ENCODE measurements around the gene PNMA3. TPM values are rescaled to one million over a fixed set of nuclear protein-coding genes. Genes with fewer than 3 reads are reported as not detected.

The PNMA3 gene
- total and polyA plus RNA-seq, 2 experiments from 2014 or later: 2.5 to 8.5 TPM

DNA sequence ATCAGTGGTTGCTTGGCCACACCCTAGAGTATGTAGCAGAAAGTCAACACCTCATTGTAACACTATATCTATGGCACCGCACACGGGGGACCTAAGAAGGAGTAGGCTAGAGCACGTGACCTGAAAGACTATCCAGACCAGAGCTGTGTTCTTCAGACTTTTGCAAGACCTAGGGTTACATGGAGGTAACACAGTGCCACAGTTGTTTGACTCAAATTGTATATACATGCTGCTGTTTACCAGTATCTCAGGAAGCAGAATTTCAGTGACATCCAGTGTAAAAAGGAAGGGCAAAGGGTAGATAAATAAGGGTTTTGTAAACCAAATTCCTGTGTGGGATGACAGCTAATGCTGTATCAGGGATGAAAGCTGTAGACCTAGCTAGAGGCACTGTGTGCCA is 46.1 kb downstream of the PNMA3 start:
- peaks cover 3% of the 10 kb centered on the region; the same call in 2 of the 3 replicates for H3K9me3 Mint-ChIP-seq
- Histone ChIP-seq H3K27ac (ENCODE audit: low read depth) (no peak overlapping the region), H3K9me2 (ENCODE audit: insufficient read depth) (no peaks in the 10 kb centered on the region), H3K27me3 (ENCODE audit: insufficient read depth) (no peaks in the 10 kb centered on the region), H3K4me2 (no peak overlapping the region), H2AFZ (no peak overlapping the region), H3K36me3 (ENCODE audit: insufficient read depth) (no peaks in the 10 kb centered on the region), H3K4me1 (ENCODE audit: insufficient read depth) (no peaks in the 10 kb centered on the region), H3K4me3 (no peak overlapping the region), H3K79me2 (replicated peaks; ENCODE audit: insufficient read depth) (no peaks in the 10 kb centered on the region), H4K20me1 (replicated peaks; ENCODE audit: insufficient read depth) (no peaks in the 10 kb centered on the region), H3F3A (replicated peaks; ENCODE audit: low read depth) (no peaks in the 10 kb centered on the region)
- DNase-seq (ENCODE audit: low spot score) (no peak), ATAC-seq (no peak)
- H3K27me3 Mint-ChIP-seq (ENCODE audit: insufficient read depth, low read depth, poor library complexity): peaks cover 8% of the 10 kb centered on the region
- no peaks in the 10 kb centered on the region for H3K4me1 Mint-ChIP-seq
- H3K36me3 Mint-ChIP-seq (ENCODE audit: low read depth): no peaks in the 10 kb centered on the region
- no peak overlapping the region for H3K27ac Mint-ChIP-seq
- H3K4me3 Mint-ChIP-seq: no peak overlapping the region
- TF ChIP-seq EZH2phosphoT487 (IDR thresholded peaks at IDR 0.05; ENCODE audit: unreplicated experiment): no peak
- TF ChIP-seq, protein P1, sequence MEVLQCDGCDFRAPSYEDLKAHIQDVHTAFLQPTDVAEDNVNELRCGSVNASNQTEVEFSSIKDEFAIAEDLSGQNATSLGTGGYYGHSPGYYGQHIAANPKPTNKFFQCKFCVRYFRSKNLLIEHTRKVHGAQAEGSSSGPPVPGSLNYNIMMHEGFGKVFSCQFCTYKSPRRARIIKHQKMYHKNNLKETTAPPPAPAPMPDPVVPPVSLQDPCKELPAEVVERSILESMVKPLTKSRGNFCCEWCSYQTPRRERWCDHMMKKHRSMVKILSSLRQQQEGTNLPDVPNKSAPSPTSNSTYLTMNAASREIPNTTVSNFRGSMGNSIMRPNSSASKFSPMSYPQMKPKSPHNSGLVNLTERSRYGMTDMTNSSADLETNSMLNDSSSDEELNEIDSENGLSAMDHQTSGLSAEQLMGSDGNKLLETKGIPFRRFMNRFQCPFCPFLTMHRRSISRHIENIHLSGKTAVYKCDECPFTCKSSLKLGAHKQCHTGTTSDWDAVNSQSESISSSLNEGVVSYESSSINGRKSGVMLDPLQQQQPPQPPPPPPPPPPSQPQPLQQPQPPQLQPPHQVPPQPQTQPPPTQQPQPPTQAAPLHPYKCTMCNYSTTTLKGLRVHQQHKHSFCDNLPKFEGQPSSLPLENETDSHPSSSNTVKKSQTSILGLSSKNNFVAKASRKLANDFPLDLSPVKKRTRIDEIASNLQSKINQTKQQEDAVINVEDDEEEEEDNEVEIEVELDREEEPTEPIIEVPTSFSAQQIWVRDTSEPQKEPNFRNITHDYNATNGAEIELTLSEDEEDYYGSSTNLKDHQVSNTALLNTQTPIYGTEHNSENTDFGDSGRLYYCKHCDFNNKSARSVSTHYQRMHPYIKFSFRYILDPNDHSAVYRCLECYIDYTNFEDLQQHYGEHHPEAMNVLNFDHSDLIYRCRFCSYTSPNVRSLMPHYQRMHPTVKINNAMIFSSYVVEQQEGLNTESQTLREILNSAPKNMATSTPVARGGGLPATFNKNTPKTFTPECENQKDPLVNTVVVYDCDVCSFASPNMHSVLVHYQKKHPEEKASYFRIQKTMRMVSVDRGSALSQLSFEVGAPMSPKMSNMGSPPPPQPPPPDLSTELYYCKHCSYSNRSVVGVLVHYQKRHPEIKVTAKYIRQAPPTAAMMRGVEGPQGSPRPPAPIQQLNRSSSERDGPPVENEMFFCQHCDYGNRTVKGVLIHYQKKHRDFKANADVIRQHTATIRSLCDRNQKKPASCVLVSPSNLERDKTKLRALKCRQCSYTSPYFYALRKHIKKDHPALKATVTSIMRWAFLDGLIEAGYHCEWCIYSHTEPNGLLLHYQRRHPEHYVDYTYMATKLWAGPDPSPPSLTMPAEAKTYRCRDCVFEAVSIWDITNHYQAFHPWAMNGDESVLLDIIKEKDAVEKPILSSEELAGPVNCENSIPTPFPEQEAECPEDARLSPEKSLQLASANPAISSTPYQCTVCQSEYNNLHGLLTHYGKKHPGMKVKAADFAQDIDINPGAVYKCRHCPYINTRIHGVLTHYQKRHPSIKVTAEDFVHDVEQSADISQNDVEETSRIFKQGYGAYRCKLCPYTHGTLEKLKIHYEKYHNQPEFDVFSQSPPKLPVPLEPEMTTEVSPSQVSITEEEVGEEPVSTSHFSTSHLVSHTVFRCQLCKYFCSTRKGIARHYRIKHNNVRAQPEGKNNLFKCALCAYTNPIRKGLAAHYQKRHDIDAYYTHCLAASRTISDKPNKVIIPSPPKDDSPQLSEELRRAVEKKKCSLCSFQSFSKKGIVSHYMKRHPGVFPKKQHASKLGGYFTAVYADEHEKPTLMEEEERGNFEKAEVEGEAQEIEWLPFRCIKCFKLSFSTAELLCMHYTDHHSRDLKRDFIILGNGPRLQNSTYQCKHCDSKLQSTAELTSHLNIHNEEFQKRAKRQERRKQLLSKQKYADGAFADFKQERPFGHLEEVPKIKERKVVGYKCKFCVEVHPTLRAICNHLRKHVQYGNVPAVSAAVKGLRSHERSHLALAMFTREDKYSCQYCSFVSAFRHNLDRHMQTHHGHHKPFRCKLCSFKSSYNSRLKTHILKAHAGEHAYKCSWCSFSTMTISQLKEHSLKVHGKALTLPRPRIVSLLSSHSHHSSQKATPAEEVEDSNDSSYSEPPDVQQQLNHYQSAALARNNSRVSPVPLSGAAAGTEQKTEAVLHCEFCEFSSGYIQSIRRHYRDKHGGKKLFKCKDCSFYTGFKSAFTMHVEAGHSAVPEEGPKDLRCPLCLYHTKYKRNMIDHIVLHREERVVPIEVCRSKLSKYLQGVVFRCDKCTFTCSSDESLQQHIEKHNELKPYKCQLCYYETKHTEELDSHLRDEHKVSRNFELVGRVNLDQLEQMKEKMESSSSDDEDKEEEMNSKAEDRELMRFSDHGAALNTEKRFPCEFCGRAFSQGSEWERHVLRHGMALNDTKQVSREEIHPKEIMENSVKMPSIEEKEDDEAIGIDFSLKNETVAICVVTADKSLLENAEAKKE (CRISPR knock-in tag; IDR thresholded peaks at IDR 0.05): no peak
- no peak for TF ChIP-seq CREB1 (CRISPR knock-in tag; IDR thresholded peaks at IDR 0.05; ENCODE audit: low read depth)
- TF ChIP-seq EZH2 (IDR thresholded peaks at IDR 0.05; ENCODE audit: low read depth, unreplicated experiment): no peak
- TF ChIP-seq ZNF114 (CRISPR knock-in tag; IDR thresholded peaks at IDR 0.05): no peak
- TF ChIP-seq POLR2AphosphoS5 (IDR thresholded peaks at IDR 0.05; ENCODE audit: low read depth): no peak
- no peak for TF ChIP-seq JUNB (IDR thresholded peaks at IDR 0.05; ENCODE audit: unreplicated experiment)
- TF ChIP-seq, protein P2, sequence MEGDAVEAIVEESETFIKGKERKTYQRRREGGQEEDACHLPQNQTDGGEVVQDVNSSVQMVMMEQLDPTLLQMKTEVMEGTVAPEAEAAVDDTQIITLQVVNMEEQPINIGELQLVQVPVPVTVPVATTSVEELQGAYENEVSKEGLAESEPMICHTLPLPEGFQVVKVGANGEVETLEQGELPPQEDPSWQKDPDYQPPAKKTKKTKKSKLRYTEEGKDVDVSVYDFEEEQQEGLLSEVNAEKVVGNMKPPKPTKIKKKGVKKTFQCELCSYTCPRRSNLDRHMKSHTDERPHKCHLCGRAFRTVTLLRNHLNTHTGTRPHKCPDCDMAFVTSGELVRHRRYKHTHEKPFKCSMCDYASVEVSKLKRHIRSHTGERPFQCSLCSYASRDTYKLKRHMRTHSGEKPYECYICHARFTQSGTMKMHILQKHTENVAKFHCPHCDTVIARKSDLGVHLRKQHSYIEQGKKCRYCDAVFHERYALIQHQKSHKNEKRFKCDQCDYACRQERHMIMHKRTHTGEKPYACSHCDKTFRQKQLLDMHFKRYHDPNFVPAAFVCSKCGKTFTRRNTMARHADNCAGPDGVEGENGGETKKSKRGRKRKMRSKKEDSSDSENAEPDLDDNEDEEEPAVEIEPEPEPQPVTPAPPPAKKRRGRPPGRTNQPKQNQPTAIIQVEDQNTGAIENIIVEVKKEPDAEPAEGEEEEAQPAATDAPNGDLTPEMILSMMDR (conservative IDR thresholded peaks at IDR 0.05; ENCODE audit: low read depth in 2 of 2): no peak
- TF ChIP-seq, protein P3, sequence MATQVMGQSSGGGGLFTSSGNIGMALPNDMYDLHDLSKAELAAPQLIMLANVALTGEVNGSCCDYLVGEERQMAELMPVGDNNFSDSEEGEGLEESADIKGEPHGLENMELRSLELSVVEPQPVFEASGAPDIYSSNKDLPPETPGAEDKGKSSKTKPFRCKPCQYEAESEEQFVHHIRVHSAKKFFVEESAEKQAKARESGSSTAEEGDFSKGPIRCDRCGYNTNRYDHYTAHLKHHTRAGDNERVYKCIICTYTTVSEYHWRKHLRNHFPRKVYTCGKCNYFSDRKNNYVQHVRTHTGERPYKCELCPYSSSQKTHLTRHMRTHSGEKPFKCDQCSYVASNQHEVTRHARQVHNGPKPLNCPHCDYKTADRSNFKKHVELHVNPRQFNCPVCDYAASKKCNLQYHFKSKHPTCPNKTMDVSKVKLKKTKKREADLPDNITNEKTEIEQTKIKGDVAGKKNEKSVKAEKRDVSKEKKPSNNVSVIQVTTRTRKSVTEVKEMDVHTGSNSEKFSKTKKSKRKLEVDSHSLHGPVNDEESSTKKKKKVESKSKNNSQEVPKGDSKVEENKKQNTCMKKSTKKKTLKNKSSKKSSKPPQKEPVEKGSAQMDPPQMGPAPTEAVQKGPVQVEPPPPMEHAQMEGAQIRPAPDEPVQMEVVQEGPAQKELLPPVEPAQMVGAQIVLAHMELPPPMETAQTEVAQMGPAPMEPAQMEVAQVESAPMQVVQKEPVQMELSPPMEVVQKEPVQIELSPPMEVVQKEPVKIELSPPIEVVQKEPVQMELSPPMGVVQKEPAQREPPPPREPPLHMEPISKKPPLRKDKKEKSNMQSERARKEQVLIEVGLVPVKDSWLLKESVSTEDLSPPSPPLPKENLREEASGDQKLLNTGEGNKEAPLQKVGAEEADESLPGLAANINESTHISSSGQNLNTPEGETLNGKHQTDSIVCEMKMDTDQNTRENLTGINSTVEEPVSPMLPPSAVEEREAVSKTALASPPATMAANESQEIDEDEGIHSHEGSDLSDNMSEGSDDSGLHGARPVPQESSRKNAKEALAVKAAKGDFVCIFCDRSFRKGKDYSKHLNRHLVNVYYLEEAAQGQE (IDR thresholded peaks at IDR 0.05; ENCODE audit: unreplicated experiment): no peak
- TF ChIP-seq, protein P4, sequence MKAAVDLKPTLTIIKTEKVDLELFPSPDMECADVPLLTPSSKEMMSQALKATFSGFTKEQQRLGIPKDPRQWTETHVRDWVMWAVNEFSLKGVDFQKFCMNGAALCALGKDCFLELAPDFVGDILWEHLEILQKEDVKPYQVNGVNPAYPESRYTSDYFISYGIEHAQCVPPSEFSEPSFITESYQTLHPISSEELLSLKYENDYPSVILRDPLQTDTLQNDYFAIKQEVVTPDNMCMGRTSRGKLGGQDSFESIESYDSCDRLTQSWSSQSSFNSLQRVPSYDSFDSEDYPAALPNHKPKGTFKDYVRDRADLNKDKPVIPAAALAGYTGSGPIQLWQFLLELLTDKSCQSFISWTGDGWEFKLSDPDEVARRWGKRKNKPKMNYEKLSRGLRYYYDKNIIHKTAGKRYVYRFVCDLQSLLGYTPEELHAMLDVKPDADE (IDR thresholded peaks at IDR 0.05): no peak
- no peak for TF ChIP-seq STAT1 (IDR thresholded peaks at IDR 0.05; ENCODE audit: unreplicated experiment)
- no peak for TF ChIP-seq NANOG (IDR thresholded peaks at IDR 0.05; ENCODE audit: borderline replicate concordance)
- no peak for TF ChIP-seq ZNF331 (CRISPR knock-in tag; IDR thresholded peaks at IDR 0.05; ENCODE audit: low read depth)

Data from GM23338 (cell line).